DOHH2 (cell line): ENCODE data around the gene SNX11.

ENCODE experiments used
- H3F3A ChIP-seq: fragments of 200-600 bp; sonication (generic), shearing (Covaris generic); 2 replicates; pipeline ENCODE4 v1.6.0; 2016; ENCODE audit warnings: antibody characterized with exemption, mild to moderate bottlenecking; ENCODE audit not compliant: control insufficient read depth, insufficient read depth
- H3K27ac ChIP-seq: fragments of 200-600 bp; sonication (generic); 2 replicates; pipeline ENCODE4 v1.5.1; 2014; ENCODE audit warnings: low read depth, mild to moderate bottlenecking, low read length, moderate library complexity
- H3K27me3 ChIP-seq: fragments of 200-600 bp; sonication (generic); 2 replicates; pipeline ENCODE4 v1.6.1; 2014; ENCODE audit warnings: mild to moderate bottlenecking, low read length, mixed read lengths; ENCODE audit not compliant: control insufficient read depth
- H3K36me3 ChIP-seq: fragments of 200-600 bp; sonication (generic); 2 replicates; pipeline ENCODE4 v1.6.1; 2014; ENCODE audit warnings: mild to moderate bottlenecking, low read length, moderate library complexity, mixed read lengths; ENCODE audit not compliant: control insufficient read depth
- H3K4me1 ChIP-seq: fragments of 200-600 bp; sonication (generic); 2 replicates; pipeline ENCODE4 v1.6.1; 2014; ENCODE audit warnings: mild to moderate bottlenecking, low read length, mixed read lengths; ENCODE audit not compliant: control insufficient read depth
- H3K4me2 ChIP-seq: fragments of 200-600 bp; sonication (generic); 2 replicates; pipeline ENCODE4 v1.6.0; 2014; ENCODE audit warnings: mild to moderate bottlenecking, low read length, moderate library complexity
- H3K4me3 ChIP-seq: fragments of 200-600 bp; sonication (generic); 2 replicates; pipeline ENCODE4 v1.5.1; 2014; ENCODE audit warnings: mild to moderate bottlenecking, low read length, mixed read lengths
- H3K79me2 ChIP-seq: fragments of 200-600 bp; sonication (generic); 2 replicates; pipeline ENCODE4 v1.6.1; 2014; ENCODE audit warnings: mild to moderate bottlenecking, low read length, mixed read lengths; ENCODE audit not compliant: control insufficient read depth
- H3K9me2 ChIP-seq: fragments of 200-600 bp; sonication (generic); replicated peaks from 2 replicates; pipeline ENCODE4 v1.6.1; 2014; ENCODE audit warnings: mild to moderate bottlenecking, low read length, mixed read lengths; ENCODE audit not compliant: control insufficient read depth
- H3K9me3 ChIP-seq: fragments of 200-600 bp; sonication (generic); 2 replicates; pipeline ENCODE4 v1.6.1; 2014; ENCODE audit warnings: antibody characterized with exemption, low read length, mixed read lengths; ENCODE audit not compliant: control insufficient read depth, insufficient read depth
- H4K20me1 ChIP-seq: fragments of 200-600 bp; sonication (generic); 2 replicates; pipeline ENCODE4 v1.6.0; 2014; ENCODE audit warnings: low read depth, mild to moderate bottlenecking, antibody characterized with exemption, low read length, moderate library complexity; ENCODE audit not compliant: control insufficient read depth, insufficient read depth
- EZH2phosphoT487 ChIP-seq: fragments of 200-600 bp; sonication (generic); IDR thresholded peaks from 2 replicates; pipeline ENCODE4 v1.6.1; 2017; ENCODE audit warnings: borderline replicate concordance, mild to moderate bottlenecking, antibody characterized with exemption, low read length, moderate library complexity, mixed read lengths
- TF ChIP-seq, protein P1 (sequence below): fragments of 200-600 bp; sonication (generic); IDR thresholded peaks from one replicate; pipeline ENCODE4 v1.5.1; 2014; ENCODE audit warnings: antibody characterized with exemption, mild to moderate bottlenecking, low read depth, low read length; ENCODE audit not compliant: poor library complexity, severe bottlenecking

Gene SNX11

DNA sequence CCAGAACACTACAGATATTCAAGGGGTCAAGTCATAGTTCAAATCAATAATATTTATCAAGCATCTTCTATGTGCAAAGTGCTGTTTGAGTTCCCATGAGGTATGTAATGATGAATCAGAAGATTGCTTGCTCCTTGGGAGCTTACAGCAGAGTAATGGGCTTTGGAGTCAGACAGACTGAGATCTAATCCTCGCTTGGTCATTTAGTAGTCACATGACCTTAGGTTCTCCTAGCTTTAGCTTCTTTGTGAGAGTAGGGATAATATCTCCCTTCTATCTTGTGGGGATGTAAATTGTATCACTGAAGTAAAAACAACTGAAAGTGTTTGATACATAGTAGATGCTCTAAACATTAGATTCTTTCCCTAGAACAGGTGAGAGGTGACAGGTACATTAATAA lies 30.1 kb downstream of the SNX11 start:
- H3K27ac ChIP-seq = no peak overlapping the region
- H3F3A ChIP-seq = no peaks in the 10 kb centered on the region
- no peaks in the 10 kb centered on the region for H4K20me1 ChIP-seq
- no peaks in the 10 kb centered on the region for H3K36me3 ChIP-seq
- peaks cover 14% of the 10 kb centered on the region for H3K27me3 ChIP-seq
- TF ChIP-seq EZH2phosphoT487 = no peak
- TF ChIP-seq, protein P1, sequence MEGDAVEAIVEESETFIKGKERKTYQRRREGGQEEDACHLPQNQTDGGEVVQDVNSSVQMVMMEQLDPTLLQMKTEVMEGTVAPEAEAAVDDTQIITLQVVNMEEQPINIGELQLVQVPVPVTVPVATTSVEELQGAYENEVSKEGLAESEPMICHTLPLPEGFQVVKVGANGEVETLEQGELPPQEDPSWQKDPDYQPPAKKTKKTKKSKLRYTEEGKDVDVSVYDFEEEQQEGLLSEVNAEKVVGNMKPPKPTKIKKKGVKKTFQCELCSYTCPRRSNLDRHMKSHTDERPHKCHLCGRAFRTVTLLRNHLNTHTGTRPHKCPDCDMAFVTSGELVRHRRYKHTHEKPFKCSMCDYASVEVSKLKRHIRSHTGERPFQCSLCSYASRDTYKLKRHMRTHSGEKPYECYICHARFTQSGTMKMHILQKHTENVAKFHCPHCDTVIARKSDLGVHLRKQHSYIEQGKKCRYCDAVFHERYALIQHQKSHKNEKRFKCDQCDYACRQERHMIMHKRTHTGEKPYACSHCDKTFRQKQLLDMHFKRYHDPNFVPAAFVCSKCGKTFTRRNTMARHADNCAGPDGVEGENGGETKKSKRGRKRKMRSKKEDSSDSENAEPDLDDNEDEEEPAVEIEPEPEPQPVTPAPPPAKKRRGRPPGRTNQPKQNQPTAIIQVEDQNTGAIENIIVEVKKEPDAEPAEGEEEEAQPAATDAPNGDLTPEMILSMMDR = no peak
- H3K4me3 ChIP-seq = no peak overlapping the region
- no peaks in the 10 kb centered on the region for H3K9me2 ChIP-seq
- no peak overlapping the region for H3K4me2 ChIP-seq
- H3K9me3 ChIP-seq = no peaks in the 10 kb centered on the region
- peaks cover 4% of the 10 kb centered on the region; the same call in 1 of the 2 replicates for H3K4me1 ChIP-seq
- H3K79me2 ChIP-seq = no peaks in the 10 kb centered on the region

DNA sequence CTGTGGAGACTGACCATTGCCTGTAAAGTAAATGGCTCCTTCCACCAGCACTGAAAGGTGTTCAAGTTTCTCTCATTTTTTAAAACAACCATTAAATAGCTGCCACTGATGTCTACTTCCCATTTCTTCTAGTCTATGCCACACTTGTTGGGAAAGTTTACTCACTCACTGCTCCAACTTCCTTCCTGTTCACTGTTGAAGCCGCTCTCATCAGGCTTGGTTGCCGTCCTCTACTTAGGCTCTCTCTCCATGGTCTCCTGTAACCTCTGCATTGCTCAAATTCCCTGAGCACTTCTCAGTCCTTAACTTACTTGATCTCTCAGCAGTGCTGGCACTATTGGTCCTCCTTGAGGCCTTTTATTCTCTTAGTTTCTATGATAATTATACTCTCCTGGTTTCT lies 32.4 kb downstream of the SNX11 start:
- Histone ChIP-seq H3K4me3 (no peak overlapping the region), H3K27ac (no peak overlapping the region), H3K9me2 (no peaks in the 10 kb centered on the region), H3K4me1 (peaks cover 4% of the 10 kb centered on the region; the same call in 1 of the 2 replicates), H3K27me3 (peaks cover 31% of the 10 kb centered on the region), H3K36me3 (no peaks in the 10 kb centered on the region), H4K20me1 (no peaks in the 10 kb centered on the region), H3K79me2 (no peaks in the 10 kb centered on the region), H3F3A (no peaks in the 10 kb centered on the region), H3K9me3 (no peaks in the 10 kb centered on the region), H3K4me2 (no peak overlapping the region)
- TF ChIP-seq EZH2phosphoT487 = no peak
- TF ChIP-seq, protein P1 = no peak

DNA sequence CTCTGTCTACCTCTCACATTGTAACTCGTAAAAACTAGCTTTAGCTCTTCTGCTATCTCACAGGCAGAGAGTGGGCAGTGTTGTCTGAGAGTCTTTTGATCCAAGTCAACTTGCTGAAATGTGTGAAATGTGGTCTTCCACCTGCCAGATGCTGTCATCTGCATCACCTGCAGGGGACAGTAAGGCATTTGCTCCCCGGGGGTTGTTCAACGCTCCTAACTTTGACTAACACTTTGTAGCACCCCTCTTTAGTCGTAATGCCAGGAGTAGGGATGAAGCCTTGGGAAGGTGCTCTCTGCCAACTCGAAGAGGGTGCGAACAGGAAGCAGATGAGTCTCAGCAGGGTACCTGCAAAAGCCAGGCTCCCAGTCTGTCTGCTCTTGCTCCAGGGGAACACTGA lies 36.1 kb downstream of the SNX11 start:
- no peaks in the 10 kb centered on the region for H3K79me2 ChIP-seq
- H3F3A ChIP-seq = no peaks in the 10 kb centered on the region
- H3K27ac ChIP-seq = no peak overlapping the region
- H3K4me2 ChIP-seq = no peak overlapping the region
- H3K4me3 ChIP-seq = no peak overlapping the region
- TF ChIP-seq, protein P1 = no peak
- TF ChIP-seq EZH2phosphoT487 = no peak
- H3K36me3 ChIP-seq = no peaks in the 10 kb centered on the region
- peaks cover 4% of the 10 kb centered on the region; the same call in 1 of the 2 replicates for H3K4me1 ChIP-seq
- no peaks in the 10 kb centered on the region for H3K9me2 ChIP-seq
- peaks cover 39% of the 10 kb centered on the region for H3K27me3 ChIP-seq
- no peaks in the 10 kb centered on the region for H4K20me1 ChIP-seq
- no peaks in the 10 kb centered on the region for H3K9me3 ChIP-seq
